GM12872 (cell line): ENCODE measurements around the gene SLC52A1.

Experiments used
- TF ChIP-seq, protein P1 (sequence below): IDR thresholded peaks from 3 replicates; pipeline ENCODE4 v1.5.1; 2011; ENCODE audit warnings: low read depth, mild to moderate bottlenecking, low read length, moderate library complexity; ENCODE audit not compliant: insufficient read depth

The SLC52A1 gene

DNA sequence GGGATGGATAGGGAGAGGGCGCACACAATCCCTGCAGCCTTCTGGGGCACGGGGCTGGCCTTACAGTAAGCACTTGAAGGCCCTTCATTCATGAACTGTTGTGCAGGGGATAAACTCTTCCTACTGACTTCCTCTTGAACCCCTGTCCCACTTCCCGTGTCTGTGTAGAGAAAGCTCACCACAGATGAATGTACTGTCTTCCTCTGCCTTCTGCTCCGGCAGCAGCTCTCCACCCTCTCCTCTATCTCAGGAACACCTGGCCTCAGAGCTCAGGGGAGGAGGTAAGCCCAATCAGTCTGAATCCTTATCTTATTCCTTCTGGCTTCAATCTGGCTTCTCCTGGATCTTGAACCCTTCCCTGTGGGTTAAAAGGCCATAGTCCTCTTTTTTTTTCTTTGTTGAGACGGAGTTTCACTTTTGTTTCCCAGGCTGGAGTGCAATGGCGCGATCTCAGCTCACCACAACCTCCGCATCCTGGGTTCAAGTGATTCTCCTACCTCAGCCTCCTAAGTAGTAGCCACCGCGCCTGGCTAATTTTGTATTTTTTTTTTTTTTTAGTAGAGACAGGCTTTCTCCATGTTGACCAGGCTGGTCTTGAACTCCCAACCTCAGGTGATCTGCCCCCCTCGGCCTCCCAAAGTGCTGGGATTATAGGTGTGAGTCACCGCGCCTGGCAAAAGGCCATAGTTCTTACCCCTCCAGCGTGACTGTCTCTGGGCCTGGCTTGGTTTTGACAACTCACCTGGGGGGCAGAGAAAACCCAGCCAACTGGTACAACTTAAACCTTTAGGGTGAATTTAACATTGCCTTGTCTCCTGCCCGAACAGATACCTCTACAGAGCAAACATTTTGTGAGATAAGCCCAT lies 7.2 kb upstream of the SLC52A1 start:
- TF ChIP-seq, protein P1, sequence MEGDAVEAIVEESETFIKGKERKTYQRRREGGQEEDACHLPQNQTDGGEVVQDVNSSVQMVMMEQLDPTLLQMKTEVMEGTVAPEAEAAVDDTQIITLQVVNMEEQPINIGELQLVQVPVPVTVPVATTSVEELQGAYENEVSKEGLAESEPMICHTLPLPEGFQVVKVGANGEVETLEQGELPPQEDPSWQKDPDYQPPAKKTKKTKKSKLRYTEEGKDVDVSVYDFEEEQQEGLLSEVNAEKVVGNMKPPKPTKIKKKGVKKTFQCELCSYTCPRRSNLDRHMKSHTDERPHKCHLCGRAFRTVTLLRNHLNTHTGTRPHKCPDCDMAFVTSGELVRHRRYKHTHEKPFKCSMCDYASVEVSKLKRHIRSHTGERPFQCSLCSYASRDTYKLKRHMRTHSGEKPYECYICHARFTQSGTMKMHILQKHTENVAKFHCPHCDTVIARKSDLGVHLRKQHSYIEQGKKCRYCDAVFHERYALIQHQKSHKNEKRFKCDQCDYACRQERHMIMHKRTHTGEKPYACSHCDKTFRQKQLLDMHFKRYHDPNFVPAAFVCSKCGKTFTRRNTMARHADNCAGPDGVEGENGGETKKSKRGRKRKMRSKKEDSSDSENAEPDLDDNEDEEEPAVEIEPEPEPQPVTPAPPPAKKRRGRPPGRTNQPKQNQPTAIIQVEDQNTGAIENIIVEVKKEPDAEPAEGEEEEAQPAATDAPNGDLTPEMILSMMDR, result no peak

DNA sequence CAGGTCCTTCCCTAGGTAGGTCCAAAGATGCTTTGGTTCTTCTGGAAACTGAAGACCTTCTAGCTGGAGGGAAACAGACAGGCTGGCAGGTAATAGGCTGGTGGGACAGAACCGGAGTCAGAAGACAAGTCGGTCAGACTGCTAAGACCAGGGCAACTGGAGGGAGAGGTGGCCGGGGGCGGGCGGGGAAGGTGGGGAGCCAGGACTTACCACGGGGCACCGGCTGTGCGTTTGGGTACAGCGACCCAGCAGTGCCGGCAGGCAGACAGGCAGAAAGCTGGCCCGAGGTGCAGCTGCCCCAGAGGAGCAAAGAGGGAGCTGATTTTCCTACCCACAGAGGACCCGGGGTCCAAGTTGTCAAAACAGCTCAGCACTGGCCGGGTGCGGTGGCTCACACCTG lies 575 bp downstream of the SLC52A1 start:
- TF ChIP-seq, protein P1, result no peak

DNA sequence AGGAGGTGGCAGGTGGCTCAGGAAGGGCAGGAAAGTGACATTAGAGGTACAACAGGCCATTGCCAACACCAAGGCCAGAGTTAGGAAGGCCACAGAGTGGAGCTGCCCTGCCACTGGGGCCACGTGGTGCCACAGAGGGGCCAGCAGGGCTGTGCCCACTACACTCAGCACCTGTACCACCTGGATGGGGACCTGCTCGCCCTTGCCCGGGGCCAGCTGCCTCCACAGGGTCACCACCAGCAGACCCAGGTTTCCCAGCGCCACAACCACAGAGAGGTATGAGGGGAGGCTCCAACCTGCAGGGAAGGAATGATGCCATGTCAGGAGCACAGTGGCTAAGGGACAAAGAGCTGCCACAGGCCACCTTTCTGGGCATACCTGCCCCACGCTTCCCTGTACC lies 1.2 kb downstream of the SLC52A1 start:
- TF ChIP-seq, protein P1, result no peak

DNA sequence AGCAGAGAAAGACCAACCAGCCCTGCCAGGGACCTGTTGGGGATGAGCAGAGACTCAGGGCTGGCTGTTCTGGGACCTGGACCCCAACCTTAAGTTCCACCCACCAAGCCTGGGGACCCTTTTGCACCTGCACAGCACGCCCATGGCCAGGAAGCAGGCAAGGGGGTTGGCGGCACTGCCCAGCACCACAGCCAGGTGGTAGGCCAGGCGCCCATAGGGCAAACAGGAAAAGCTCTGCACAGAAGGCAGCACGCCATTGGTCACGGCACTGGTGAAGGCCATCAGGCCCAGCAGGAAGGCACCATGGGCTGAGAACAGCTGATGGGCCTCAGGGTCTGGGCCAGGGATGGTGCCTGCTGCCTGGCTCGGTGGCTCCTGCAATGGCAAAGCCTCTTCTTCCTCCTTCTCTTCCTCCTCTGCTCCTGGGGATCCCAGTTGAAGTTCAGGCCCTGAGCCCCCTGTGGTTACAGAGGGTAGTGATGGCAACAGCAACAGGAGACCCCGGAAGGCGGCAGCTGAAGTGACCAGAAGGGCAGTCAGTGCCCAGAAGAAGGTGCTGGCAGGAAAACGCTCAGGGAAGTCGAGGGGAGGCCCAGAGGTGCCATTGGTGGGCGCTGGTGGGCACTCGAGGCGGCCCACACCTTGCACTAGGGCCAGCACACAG lies 1.7 kb downstream of the SLC52A1 start:
- TF ChIP-seq, protein P1, result no peak

DNA sequence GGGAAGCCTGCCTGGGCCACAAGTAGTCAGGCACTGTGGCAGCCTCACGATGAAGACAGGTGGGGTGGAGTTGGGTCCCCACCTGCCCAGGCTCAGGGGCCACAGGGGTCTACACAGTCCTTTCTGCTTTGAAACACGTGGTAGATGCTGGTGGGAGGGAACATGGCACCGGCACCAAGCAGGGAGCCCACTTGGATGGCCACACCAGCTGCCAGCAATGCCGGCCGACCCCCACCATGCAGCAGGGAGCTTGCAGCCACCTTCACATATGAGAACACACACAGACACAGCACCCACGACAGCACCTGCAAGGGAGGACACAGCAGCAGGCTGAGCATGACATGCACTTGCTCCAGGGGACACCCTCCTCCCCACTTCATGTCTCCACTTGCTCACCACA lies 2.4 kb downstream of the SLC52A1 start:
- TF ChIP-seq, protein P1, result no peak

DNA sequence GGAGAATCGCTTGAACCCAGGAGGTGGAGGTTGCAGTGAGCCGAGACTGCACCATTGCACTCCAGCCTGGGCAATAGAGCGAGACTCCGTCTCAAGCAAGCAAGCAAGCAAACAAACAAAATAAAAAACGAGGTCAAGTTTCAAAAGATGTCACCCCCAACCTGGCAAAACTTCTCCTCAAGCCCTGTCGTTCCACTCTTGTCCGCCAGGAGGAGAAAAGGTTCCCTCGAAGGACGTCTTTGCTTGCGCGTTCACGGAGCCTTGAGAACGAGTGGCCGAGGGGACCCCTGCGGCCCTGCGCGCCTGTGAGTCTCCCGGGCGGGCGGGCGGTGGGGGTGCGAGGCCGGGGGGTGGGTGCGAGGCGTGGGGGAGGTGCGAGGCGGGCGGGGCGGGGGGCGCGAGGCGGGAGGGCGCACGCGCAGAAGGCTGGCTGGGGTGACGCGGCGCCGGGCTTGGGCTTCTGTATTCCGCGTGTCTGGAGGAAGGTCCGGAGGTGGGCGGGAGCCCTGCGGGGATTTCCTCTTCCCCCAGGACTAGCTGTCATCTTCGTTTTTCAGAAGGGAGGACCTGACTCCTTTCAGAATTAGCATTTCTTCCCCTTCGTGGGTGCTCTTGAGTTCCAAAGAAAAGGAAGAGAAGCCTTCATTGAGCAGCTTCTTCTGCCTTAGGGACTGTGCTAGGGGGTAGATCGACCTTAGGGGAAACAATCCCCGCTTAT lies 3.7 kb downstream of the SLC52A1 start:
- TF ChIP-seq, protein P1, result peak; percentile 89

DNA sequence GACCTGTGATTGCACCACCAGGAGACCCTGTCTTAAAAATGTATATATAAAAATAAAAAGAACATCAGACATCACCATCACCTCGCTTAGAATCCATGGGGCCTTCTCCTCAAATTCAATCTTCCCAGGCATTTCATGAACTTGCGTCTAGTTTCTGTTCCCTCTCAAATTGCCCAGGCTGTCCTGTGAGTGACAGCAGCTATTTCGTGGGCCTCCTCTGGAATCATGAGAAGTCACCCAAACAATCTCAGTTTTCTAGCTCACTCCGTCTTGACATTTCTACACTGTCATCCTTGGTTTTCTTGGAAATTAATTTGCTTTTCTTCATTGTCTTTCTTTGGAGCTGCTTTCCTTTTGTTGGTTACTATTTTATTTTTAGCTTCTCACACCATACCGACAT lies 7.3 kb downstream of the SLC52A1 start:
- TF ChIP-seq, protein P1, result no peak
